ENCODE data around the gene NOTCH4.
"Not testable (repeated sequence)": the region's sequence is repeated elsewhere in the genome, so short reads cannot be mapped to it uniquely, and the experiment has no call there.

Gene NOTCH4

GRCh38 chr6:32216998-32217397 lies 6.9 kb downstream of the NOTCH4 start:
- no peak for DNase-seq (ENCODE audit: low spot score)

GRCh38 chr6:32216285-32216684 lies 7.6 kb downstream of the NOTCH4 start:
- DNase-seq (ENCODE audit: low spot score), result no peak

- no peak for DNase-seq (ENCODE audit: low spot score)
These were observed 8.2 kb downstream of the NOTCH4 start for GRCh38 chr6:32215617-32216016.

- DNase-seq (ENCODE audit: low spot score), result no peak
These were observed 9.7 kb downstream of the NOTCH4 start for GRCh38 chr6:32214126-32214525.

- DNase-seq (ENCODE audit: low spot score), result no peak
These were observed 10.2 kb downstream of the NOTCH4 start for GRCh38 chr6:32213649-32214048.

- no peak for DNase-seq (ENCODE audit: low spot score)
These were observed 11.6 kb downstream of the NOTCH4 start for GRCh38 chr6:32212076-32212760.

- DNase-seq (ENCODE audit: low spot score), result not testable (repeated sequence)
These were observed 12.4 kb downstream of the NOTCH4 start for GRCh38 chr6:32211432-32211831.

- no peak for DNase-seq (ENCODE audit: low spot score)
These were observed 13.7 kb downstream of the NOTCH4 start for GRCh38 chr6:32210191-32210601.

GRCh38 chr6:32208996-32209395 lies 14.9 kb downstream of the NOTCH4 start:
- DNase-seq (ENCODE audit: low spot score), result no peak

- DNase-seq (ENCODE audit: low spot score), result no peak
These were observed 19.6 kb downstream of the NOTCH4 start for GRCh38 chr6:32204268-32204715.

- DNase-seq (ENCODE audit: low spot score), result no peak
These were observed 20.2 kb downstream of the NOTCH4 start for GRCh38 chr6:32203426-32204267.

- DNase-seq (ENCODE audit: low spot score), result no peak
These were observed 21.7 kb downstream of the NOTCH4 start for GRCh38 chr6:32202186-32202585.

GRCh38 chr6:32200711-32201475 lies 23.0 kb downstream of the NOTCH4 start:
- no peak for DNase-seq (ENCODE audit: low spot score)

- DNase-seq (ENCODE audit: low spot score), result no peak
These were observed 25.0 kb downstream of the NOTCH4 start for GRCh38 chr6:32198866-32199265.

- DNase-seq (ENCODE audit: low spot score), result no peak
These were observed 25.5 kb downstream of the NOTCH4 start for GRCh38 chr6:32198345-32198696.

GRCh38 chr6:32196682-32197616 lies 26.9 kb downstream of the NOTCH4 start:
- no peak for DNase-seq (ENCODE audit: low spot score)

GRCh38 chr6:32195902-32196681 lies 27.8 kb downstream of the NOTCH4 start:
- peak; percentile 82 for DNase-seq (ENCODE audit: low spot score)

- peak; percentile 86 for DNase-seq (ENCODE audit: low spot score)
These were observed 28.3 kb downstream of the NOTCH4 start for GRCh38 chr6:32195652-32195901.

GRCh38 chr6:32194825-32195651 lies 28.8 kb downstream of the NOTCH4 start:
- DNase-seq (ENCODE audit: low spot score), result no peak

- no peak for DNase-seq (ENCODE audit: low spot score)
These were observed 29.5 kb downstream of the NOTCH4 start for GRCh38 chr6:32194388-32194787.
